Activated CD4-positive, alpha-beta T cell treated with anti-CD3 and anti-CD28 coated beads, Interleukin-2, Interleukin-4, amounts not matched to agents 100 ng/mL and 50 ng/mL, durations not matched to agents 16 hours and 8 hours (primary cell): ENCODE results near the gene SLC35F3.
"Not testable (repeated sequence)": the region's sequence is repeated elsewhere in the genome, so short reads cannot be mapped to it uniquely, and the experiment has no call there.

Source experiments
- DNase-seq: peaks from one replicate; pipeline ENCODE4 v3.0.0-alpha.2; 2020; ENCODE audit warnings: low spot score

SLC35F3 gene

GRCh38 chr1:233904633-233905415, at the start of gene SLC35F3:
Gene SLC35F3 (plus strand): TSS chr1:233904676.
- DNase-seq = peak; percentile 26

- no peak for DNase-seq
These were observed 45.0 kb upstream of the SLC35F3 start for GRCh38 chr1:233859446-233859845.

GRCh38 chr1:233863901-233864545, 40.5 kb upstream of the SLC35F3 start:
- DNase-seq = no peak

- no peak for DNase-seq
These were observed 39.9 kb upstream of the SLC35F3 start for GRCh38 chr1:233864578-233864977.

GRCh38 chr1:233865216-233865615, 39.3 kb upstream of the SLC35F3 start:
- DNase-seq = no peak

GRCh38 chr1:233865902-233866301, 38.6 kb upstream of the SLC35F3 start:
- DNase-seq = no peak

- DNase-seq = no peak
These were observed 37.4 kb upstream of the SLC35F3 start for GRCh38 chr1:233867028-233867427.

GRCh38 chr1:233868461-233868860, 36.0 kb upstream of the SLC35F3 start:
- DNase-seq = no peak

GRCh38 chr1:233869680-233870079, 34.8 kb upstream of the SLC35F3 start:
- DNase-seq = no peak

GRCh38 chr1:233873666-233874065, 30.8 kb upstream of the SLC35F3 start:
- no peak for DNase-seq

- DNase-seq = no peak
These were observed 24.6 kb upstream of the SLC35F3 start for GRCh38 chr1:233879841-233880240.

- no peak for DNase-seq
These were observed 20.8 kb upstream of the SLC35F3 start for GRCh38 chr1:233883671-233884070.

GRCh38 chr1:233884461-233885151, 19.9 kb upstream of the SLC35F3 start:
- DNase-seq = no peak

- no peak for DNase-seq
These were observed 19.1 kb upstream of the SLC35F3 start for GRCh38 chr1:233885196-233885920.

- not testable (repeated sequence) for DNase-seq
These were observed 13.3 kb upstream of the SLC35F3 start for GRCh38 chr1:233891151-233891550.

- peak; percentile 52 for DNase-seq
These were observed 6.9 kb upstream of the SLC35F3 start for GRCh38 chr1:233897325-233898162.

- no peak for DNase-seq
These were observed 3.0 kb upstream of the SLC35F3 start for GRCh38 chr1:233901495-233901894.

- no peak for DNase-seq
These were observed 1.1 kb downstream of the SLC35F3 start for GRCh38 chr1:233905416-233906051.

- no peak for DNase-seq
These were observed 2.7 kb downstream of the SLC35F3 start for GRCh38 chr1:233907151-233907550.

GRCh38 chr1:233908092-233908491, 3.6 kb downstream of the SLC35F3 start:
- DNase-seq = no peak

- DNase-seq = no peak
These were observed 4.7 kb downstream of the SLC35F3 start for GRCh38 chr1:233909195-233909594.
